AG20443 (cell line): ENCODE data around the gene LCNL1.

Experiments
- DNase-seq: peaks from one replicate; pipeline ENCODE4 v3.0.0; 2012; ENCODE audit warnings: low spot score, mixed read lengths

The LCNL1 gene

DNA sequence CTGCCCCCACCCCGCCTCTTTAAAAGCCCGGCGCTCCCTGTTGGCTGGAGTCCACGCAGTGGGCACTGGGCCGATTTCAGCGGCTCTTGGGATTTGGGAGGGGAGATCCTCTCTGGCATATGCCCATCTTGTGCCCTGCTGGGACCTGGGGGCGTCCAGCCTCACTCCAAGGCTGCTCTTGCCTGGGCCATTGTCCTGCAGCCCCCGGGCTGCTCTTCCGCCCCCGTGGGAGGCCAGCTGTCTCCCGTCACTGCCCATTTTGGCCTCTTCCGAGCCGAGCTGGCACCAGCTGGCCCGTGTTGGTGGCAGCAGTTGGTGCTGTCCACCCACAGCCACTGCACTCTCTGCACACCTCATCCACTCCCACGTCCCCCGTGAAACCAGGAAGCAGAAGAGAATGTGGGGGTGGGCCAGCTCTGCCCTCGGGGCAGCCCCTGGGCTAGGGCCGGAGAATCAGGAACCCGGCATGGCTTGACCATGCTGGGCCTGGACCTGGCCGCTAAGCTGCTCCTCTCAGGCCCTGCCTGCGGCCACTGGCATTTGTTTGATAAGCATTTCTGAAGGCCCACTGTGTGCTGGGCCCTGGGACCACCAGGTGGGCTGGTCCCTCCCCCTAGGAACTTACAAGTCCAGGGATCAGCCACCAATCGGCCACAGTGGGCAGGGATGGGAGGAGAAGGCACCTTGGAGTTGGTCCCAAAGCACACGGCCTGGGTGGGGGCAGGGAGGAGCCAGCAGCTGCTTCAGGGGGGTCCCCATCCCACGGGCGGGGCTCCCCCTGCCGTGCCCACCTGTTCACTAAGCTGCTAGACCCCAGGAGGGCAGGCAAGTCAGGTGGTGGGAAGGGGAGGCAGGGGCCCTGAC lies 35.5 kb upstream of the LCNL1 start:
- no peak for DNase-seq

DNA sequence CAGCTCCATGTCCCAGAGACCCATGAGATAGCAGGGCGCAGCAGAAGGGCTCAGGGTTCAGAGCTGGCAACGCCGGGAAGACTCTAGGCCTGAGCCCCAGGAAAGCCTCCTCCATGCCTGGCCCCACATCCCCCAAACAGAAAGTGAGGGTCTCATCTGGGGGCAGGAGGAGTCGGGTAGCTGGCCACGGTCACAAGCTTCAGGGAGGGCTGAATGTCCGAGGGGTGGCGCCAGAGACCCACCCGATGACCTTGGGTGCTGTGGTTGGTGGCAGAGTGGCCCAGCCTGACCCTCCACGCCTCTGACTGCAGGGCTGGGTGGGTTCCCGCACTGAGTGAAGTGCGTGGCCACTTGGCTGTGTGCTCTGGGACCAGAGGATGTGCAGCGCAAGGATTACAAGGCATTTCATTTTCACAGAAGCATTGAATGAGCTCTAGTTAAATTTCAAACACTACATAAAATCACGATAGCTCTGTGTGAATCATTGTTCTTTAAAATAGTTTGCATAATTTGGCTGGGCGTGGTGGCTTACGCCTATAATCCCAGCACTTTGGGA lies 34.8 kb upstream of the LCNL1 start:
- DNase-seq: peak; percentile 71

DNA sequence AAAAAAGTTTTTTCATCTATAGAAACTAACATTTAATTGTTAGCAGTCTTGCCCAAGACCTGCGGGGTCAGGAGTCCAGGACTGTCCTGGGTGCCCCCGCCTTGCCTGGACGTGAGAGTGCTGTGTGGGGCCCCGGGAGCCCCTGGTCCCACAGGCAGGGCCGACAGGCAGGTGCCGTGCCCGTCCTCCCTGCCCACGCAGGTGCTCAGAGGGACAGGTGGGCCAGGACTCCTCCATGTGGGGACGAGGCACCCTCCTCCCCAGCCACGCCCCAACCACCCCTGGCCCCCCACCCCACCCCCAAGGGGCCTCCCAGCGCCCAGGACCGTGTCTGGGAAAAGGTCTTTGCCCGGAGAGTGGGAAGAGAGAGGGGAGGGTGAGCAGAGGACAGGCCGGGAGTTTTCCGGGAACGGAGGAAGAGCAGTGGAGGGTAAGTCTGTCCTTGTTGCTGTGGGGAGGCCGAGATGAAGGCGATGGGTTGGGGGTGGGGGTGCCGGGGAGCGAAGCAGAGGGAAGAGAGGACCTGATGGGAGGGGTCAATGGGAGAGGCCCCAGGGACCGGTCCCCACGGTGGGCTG lies 33.5 kb upstream of the LCNL1 start:
- DNase-seq: no peak

DNA sequence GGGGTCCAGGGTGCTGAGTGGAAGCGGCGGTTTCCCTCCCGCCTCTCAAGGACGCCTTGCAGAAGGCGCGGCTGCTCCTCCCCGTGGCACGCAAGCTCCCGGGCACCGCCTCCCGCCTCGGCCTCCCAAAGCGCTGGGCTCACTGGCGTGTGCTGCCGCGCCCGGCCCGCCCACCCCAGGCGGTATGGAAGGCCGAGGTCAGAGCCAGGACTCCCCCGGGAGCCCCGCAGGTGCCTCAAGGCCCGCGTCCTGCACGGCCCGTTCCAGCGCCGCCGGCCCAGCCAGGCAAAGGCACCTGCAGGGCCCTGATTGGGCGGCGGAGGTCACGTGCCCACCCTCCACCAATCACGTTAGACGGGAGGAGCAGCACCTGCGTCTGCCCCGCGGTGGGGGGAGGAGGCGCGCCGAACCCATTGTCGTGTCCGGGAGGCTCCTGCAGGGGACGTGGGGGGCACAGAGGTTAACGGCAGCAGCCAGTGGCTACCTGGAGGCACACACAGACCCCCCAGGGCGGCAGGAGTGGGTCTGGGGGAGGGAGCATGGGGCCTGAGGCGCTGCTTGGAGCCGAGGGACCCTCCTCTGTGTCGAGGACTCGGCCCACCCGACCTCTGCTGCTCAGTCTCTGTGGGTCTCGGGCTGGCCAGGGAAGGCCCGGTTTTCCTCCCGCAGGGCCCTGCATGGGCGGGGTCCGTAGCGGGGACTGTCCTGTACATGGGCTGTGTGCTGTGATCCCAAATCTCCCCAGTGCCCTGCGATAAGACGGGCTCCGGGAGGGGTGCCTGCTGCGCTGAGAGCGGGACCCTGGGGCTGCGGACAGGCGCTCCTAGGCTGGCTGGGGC lies 32.8 kb upstream of the LCNL1 start:
- peak; percentile 98 for DNase-seq

DNA sequence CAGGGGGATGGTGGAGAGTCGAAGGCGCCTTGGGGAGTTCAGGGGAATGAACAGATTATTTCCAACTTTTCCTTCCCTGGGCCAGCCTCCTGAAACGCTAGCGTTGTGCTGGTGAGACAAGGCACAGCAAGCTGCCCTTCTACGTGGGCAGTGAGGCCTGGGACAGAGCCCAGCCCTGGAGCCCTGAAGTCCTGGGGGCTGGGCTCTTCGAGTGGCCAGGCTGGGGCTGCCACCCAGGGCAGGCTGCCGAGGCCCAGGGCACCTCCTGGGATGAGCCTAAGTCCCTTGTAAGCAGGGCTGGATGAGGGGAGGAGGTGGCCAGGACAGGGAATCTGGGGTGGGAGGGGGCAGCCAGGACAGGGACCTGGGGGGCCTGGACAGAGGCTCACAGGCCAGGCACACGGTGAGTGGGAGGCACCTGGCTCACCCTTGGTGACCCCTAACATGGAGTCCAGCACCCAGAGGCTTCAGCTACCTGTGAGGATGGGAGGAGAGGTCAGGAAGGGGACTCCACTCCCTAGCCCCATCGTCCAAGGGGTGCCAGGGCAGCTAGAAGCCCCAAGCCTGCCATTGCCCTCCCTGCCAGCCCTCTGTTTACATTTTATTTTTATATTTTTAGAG lies 32.0 kb upstream of the LCNL1 start:
- DNase-seq: no peak

DNA sequence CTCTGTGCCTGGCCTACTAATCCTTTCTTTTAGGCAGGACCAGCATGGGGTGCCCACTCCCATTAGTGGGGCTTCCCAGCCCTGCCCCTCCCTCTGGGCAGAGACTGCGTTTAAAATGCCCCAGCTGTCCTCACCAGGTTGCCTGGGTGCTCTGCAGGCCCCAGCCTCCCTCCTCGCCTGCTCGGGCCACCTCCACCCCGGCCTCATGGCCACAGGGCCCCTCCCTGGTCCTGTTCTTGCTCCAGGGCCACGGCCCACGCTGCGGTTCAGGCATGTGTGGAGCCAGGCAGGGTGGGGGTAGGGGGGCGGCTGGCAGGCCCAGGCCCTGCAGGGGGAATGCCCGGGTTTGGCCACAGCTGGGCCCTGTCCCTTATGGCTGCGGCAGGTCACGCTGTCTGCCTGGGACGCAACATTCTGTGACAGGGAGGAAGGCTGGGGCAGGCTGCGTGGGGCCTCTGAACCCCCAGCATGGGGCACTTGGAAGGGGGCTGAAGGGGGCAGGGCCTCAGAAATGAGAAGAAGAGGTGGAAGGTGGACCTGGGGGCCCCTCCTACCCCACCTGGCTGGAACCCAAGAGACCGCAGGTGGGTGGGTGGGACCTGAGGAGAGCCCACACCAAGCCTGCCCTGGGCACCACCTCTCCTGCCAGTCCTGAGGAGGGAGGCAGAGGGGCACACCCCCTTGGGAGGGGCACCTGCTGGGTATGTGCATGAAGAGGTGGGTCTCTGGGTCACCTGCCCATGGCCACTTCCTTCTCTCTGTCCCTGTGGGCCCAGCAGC lies 31.1 kb upstream of the LCNL1 start, which contains the start of gene LCN12:
TSS of gene LCN12 (plus strand) at position 733 of the 780 bp plus-strand sequence. CDS start 55 bp downstream, outside the sequence.
- DNase-seq: no peak

DNA sequence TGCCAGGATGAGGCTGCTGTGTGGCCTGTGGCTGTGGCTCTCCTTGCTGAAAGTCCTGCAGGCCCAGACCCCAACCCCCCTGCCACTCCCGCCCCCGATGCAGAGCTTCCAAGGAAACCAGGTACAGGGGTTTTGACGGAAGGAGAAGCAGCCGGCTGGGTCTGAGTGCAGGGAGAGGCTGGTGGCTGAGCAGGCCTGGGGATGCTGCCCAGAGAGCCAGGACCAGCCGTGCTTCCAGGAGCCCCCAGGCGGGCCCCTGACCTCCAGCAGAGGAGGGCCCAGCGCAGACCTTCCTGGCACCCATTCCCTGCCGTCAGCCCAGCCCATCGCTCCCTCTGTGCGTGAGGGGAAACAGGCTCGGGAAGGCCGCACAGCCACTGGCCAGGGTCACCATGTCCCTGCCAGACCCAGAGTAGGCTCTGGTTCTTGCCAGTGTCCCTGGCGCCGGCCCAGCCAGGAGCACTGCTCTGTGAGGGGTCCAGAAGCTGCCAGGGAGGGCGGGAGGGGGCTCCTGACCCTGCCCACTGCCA lies 30.4 kb upstream of the LCNL1 start:
- no peak for DNase-seq

DNA sequence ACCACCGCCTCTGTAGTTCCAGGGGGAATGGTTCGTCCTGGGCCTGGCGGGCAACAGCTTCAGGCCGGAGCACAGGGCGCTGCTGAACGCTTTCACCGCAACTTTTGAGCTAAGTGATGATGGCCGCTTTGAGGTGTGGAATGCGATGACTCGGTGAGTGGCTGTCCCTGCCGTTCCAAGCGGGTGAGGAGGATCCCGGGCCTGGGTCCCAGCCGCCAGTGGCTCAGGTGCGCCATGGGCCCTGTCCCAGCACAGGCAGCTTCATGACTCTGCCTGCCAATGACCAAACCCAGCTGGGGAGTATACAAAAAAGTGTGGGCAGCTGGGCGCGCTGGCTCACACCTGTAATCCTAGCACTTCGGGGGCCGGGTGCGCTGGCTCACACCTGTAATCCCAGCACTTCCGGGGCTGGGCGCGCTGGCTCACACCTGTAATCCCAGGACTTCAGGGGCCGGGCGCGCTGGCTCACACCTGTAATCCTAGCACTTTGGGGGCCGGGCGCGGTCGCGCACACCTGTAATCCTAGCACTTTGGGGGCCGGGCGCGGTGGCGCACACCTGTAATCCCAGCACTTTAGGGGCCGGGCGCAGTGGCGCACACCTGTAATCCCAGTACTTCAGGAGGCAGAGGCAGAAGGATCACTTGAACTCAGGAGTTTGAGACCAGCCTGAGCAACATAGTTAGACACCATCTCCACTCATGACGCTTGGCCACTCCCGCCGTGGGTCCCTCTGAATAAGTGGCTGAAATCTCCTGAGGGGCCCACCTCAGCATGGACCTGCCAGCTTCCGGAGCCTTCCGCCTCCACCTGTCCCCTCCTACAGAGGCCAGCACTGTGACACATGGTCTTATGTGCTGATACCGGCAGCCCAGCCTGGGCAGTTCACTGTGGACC lies 29.7 kb upstream of the LCNL1 start:
- DNase-seq: no peak

DNA sequence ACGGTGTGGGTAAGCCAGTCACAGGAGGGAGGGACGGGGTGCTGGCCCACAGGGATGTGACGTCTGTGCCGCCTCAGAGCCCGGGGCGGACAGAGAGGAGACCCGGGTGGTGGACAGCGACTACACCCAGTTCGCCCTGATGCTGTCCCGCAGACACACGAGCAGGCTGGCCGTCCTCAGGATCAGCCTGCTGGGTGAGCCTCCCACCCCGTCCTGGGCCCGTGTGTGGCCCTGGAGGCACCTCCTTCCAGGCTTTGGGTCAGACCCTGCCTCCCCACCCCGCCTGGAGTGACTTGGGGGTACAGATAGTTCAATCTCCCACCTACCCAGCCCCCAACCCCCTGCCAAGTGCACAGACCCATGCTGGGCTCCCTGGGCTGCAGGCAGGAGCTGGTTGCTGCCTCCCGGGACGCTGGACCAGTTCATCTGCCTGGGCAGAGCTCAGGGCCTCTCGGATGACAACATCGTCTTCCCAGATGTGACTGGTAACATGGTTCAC lies 29.0 kb upstream of the LCNL1 start:
- no peak for DNase-seq

DNA sequence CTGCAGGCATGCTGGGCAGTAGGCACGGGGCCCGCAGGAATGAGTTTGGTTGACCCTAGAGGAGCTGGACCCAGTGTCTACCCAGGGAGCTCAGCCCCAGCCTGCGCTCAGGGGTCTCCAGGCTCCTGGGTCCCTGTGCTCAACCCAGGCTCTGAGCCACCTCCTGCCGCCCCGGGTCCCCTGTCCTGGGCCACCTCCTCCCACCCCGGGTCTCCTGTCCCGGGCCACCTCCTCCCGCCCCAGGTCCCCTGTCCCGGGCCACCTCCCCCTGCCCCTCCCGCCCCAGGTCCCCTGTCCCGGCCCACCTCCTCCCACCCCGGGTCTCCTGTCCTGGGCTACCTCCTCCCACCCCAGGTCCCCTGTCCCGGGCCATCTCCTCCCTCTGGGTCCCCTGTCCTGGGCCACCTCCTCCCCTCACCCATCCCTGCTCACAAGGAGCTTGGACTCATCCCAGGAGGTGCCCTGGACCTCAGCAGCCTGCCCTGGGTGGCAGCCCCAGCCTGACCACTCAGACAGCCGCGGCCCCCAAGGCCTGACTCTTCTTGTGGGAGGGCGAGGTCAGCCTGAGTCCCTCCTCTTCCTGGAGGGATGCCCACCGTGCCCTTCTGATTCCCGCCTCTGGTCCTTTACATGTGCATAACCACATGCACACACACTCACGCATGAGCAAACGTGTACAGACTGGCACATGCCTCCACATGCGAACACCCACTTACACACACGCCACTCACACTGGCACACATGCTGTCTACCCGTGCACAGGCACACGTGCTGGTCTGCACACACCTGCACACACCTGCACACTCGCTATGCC lies 28.3 kb upstream of the LCNL1 start:
- no peak for DNase-seq

DNA sequence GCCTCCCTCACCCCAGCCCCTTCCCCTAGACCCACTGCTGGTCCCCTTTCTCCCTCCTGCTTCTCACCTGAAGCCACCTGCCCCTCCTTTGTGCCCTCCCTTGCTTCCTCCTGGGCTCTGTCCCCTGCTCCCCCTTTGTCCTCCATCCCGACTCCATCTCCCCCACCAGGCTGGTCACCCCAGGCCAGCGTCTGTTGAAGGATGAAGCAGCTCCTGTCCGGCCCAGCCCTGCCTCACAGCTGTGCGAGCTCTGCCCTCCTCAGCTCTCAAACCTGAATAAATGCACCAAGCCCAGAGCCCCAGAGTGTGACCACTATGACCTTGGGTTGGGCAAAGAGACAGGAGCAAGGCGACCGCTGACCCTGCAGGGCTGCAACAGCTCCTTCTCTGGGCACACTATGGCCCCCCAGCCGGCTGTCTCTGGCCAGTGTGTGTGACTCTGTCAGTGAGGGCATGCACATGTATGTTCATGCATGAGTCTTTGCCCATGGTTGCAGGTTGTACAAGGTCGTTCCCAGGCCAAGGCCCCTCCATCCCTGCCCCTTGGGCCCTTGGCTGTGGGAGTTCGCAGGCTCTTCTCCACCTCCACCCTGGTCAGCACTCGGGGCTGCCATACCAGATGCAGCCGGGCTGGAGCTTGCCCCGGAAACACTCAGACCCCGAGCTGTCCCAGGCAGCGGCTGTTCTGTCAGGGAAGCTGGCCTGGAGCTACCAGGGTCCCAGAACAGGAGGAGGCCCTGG lies 27.4 kb upstream of the LCNL1 start:
- no peak for DNase-seq

DNA sequence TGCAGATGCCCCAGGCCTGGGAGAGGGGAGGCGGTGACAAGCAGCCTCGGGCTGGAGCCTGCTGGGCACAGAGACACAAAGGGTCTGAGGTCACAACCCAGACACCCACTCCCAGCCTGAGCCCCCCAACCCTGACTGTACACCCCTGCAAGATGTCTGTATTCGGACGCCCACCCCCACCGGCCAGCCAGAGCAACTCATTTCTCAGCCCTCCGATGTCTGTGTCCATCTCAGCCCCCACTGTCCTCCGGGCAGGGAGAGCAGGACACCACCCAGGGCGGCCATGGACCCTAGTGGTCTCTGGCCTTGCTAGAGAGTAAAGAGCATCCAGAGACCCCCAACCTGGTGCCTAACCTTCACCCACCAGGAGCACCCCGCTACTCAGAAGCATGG lies 26.9 kb upstream of the LCNL1 start:
- no peak for DNase-seq

DNA sequence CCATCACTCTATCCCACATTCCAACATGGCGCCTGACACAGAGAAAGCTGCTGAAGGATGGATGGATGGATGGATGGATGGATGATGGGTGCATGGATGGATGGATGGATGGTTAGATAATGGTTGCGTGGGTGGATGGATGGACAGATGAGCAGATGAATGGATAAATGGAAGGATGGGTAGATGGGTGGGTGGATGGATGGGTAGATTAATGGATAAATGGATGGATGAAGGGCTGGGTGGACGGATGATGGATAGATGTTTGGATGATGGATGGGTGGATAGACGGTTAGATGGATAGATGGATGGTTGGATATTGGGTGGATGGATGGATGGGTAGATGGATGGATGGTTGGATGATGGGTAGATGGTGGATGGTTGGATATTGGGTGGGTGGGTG lies 26.2 kb upstream of the LCNL1 start:
- no peak for DNase-seq

DNA sequence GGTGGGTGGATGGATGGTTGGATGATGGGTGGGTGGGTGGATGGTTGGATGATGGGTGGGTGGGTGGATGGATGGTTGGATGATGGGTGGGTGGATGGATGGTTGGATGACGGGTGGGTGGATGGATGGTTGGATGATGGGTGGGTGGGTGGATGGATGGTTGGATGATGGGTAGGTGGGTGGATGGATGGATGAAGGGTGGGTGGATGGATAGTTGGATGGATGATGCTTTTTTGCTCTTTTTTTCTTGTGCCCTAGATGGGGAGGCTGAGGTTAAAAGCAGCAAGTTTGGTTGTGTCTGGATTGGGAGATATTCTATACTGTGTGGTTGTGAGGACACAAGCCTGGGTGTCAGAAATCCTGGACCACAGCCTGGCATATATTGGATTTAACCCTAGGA lies 25.3 kb upstream of the LCNL1 start:
- no peak for DNase-seq

DNA sequence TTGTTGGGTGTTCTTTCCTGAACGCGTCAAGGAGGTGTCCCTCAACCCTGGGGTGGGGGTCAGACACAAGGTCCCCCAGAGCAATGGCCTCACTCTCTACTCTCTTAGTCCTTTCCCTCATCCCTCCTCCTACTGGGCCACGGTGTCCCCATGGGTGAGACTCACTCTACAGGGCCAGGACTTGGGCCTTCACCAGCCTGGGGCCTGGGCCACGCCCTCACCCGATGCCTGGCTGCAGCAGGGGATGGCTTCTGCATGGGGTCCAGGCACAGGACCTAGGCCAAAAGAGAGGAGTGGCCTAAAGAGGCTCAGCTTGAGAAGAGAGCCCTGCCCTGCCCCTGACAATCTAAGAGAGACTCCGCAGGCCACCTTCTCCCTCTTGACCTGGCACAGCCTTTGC lies 24.9 kb upstream of the LCNL1 start:
- DNase-seq: no peak

DNA sequence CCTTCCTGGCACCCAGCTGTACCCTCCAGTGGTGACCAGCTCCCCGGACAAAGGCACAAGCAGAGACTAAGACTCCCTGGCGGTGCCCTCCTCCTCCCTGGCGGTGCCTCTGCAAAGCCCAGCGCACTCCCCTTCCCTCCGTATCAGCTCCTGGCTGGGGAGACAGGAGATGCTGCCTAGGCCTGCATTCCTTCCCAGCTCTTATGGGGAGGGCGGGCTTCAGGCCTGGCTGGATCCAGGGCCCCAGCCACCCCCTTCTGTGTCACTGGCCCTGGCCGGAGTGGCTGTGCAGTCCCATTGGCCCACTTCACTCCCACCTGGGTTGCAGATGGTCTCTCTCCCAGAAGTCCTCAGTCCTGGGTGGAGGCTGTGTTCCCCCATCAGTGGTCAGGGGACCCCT lies 24.3 kb upstream of the LCNL1 start:
- DNase-seq: no peak

DNA sequence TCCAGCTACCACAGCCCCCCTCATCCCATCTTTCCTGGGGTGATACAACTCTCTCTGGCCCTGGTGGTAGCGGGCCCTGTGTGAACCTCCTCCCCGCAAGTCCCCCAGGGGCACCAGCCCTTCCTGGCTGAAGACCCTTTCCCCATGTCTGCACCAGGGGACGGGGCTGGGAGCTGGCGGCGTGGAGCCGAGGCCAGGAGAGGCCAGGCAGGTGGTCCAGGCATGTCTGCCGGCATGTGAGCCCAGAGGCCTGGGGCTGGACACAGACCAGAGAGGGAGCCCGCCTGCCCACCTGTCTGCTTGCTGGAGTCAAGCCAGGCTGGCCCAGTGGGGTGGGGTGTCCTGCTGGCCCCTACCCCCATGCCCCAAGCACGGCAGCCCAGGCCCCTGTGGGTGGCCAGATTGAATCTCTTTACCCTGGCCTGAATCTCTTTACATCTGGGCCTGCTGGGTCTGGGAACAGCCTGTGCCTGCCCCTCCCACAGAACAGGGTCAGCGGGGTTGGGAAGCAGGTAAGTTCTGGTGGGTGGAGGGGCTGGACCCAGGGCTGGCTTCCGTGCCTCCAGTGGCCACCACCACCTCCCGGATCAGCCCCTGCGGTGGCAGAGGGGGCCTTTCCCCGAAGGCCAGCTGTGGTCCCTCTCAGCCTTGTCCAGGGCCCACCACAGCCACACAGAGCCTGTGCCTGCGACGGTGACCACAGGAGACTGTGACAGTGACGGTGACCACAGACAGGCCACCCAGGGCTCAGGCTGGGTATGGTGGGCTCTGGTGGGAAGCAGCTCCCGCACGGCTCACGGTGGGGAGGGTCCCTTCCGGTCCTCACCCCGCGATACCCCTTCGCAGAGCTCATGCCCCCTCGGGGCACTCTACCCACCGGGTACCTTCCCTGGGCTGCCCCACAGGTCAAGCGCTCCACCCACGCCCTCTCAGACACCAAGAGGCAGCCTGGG lies 23.6 kb upstream of the LCNL1 start:
- no peak for DNase-seq
